ENCODE results near the gene ABCG1.
A peak's percentile ranks its signal among the peaks of the same experiment; 100 is the strongest.
"Not testable (repeated sequence)": the region's sequence is repeated elsewhere in the genome, so short reads cannot be mapped to it uniquely, and the experiment has no call there.

The ABCG1 gene

GRCh38 chr21:42218836-42219605 lies at the start of gene ABCG1:
Gene ABCG1, plus strand, starts transcription at chr21:42219140. Its CDS starts 123 bp downstream, at chr21:42219263.
- no peak for DNase-seq (ENCODE audit: low read depth)

GRCh38 chr21:42169758-42170157 lies 49.2 kb upstream of the ABCG1 start:
- DNase-seq (ENCODE audit: low read depth), result no peak

GRCh38 chr21:42171091-42172053 lies 47.6 kb upstream of the ABCG1 start:
- DNase-seq (ENCODE audit: low read depth), result no peak

GRCh38 chr21:42172596-42173483 lies 46.1 kb upstream of the ABCG1 start:
- no peak for DNase-seq (ENCODE audit: low read depth)

- DNase-seq (ENCODE audit: low read depth), result no peak
Measured at GRCh38 chr21:42174173-42174572, 44.8 kb upstream of the ABCG1 start.

GRCh38 chr21:42175110-42175710 lies 43.7 kb upstream of the ABCG1 start:
- DNase-seq (ENCODE audit: low read depth), result no peak

- DNase-seq (ENCODE audit: low read depth), result no peak
Measured at GRCh38 chr21:42176859-42177258, 42.1 kb upstream of the ABCG1 start.

- DNase-seq (ENCODE audit: low read depth), result no peak
Measured at GRCh38 chr21:42179316-42179715, 39.6 kb upstream of the ABCG1 start.

- not testable (repeated sequence) for DNase-seq (ENCODE audit: low read depth)
Measured at GRCh38 chr21:42180001-42180400, 38.9 kb upstream of the ABCG1 start.

- no peak for DNase-seq (ENCODE audit: low read depth)
Measured at GRCh38 chr21:42182713-42183371, 36.1 kb upstream of the ABCG1 start.

- DNase-seq (ENCODE audit: low read depth), result no peak
Measured at GRCh38 chr21:42183374-42184266, 35.3 kb upstream of the ABCG1 start.

GRCh38 chr21:42186591-42186990 lies 32.3 kb upstream of the ABCG1 start:
- no peak for DNase-seq (ENCODE audit: low read depth)

- peak; percentile 62 for DNase-seq (ENCODE audit: low read depth)
Measured at GRCh38 chr21:42187976-42188653, 30.8 kb upstream of the ABCG1 start.

- DNase-seq (ENCODE audit: low read depth), result no peak
Measured at GRCh38 chr21:42188663-42189062, 30.3 kb upstream of the ABCG1 start.

GRCh38 chr21:42189431-42189830 lies 29.5 kb upstream of the ABCG1 start:
- no peak for DNase-seq (ENCODE audit: low read depth)

GRCh38 chr21:42189860-42190485 lies 29.0 kb upstream of the ABCG1 start:
- no peak for DNase-seq (ENCODE audit: low read depth)

- DNase-seq (ENCODE audit: low read depth), result no peak
Measured at GRCh38 chr21:42190486-42190863, 28.5 kb upstream of the ABCG1 start.

GRCh38 chr21:42191064-42191463 lies 27.9 kb upstream of the ABCG1 start:
- no peak for DNase-seq (ENCODE audit: low read depth)

Measured in activated T-cell treated with anti-CD3 and anti-CD28 coated beads for 1 hour (primary cell).